K562 (cell line): ENCODE data around the gene PRSS48. TPM values are rescaled to one million over a fixed set of nuclear protein-coding genes. Genes with fewer than 3 reads are reported as not detected.

ENCODE experiments used
- ATAC-seq: fragments of 200-7000 bp; cut with Tn5 transposase; 3 replicates; pipeline ENCODE4 v1.9.1; 2020; ENCODE audit warnings: moderate library complexity
- BruUV-seq: library from RNA; stranded (reverse); fragments of 400-500 nt; replicated peaks from 2 replicates; lab custom pipeline; 2021; lab: Mats Ljungman, UMichigan
- CTCF ChIA-PET: fragments of 300-600 bp; formaldehyde crosslinking; extraction: SDS; loops from one replicate; lab custom pipeline; 2021; ENCODE audit warnings: low intra/inter-chr PET ratio; lab: Yijun Ruan, JAX
- POLR2A ChIA-PET: fragments of 300-600, 350-650 bp; sonication (Branson Sonifier 250); formaldehyde crosslinking; extraction: SDS; loops from one replicate; lab custom pipeline; 2021; ENCODE audit warnings: antibody characterized with exemption, inconsistent platforms; lab: Yijun Ruan, JAX
- DNase-seq, 4 experiments: peaks; one replicate each; pipeline versions ENCODE4 v3.0.0 to v3.0.0-alpha.2; 2011 to 2018; ENCODE audit warnings: low spot score in 3 of 4, mixed read lengths in 3 of 4; ENCODE audit errors: extremely low read depth in 1 of 4
- FAIRE-seq: peaks from 2 replicates; lab custom pipeline; 2011; peaks lifted over from hg19 to GRCh38; lab: Jason Lieb, UNC
- H2AFZ ChIP-seq: 2 replicates; pipeline ENCODE4 v1.6.0; 2011; ENCODE audit warnings: low read depth, low read length, control low read depth, inconsistent platforms
- H3K27ac ChIP-seq: fragments of 200-600 bp; 3 replicates; pipeline ENCODE4 v1.8.0; 2011; ENCODE audit warnings: low read depth, mild to moderate bottlenecking, control low read depth, inconsistent platforms, low read length, moderate library complexity, mixed read lengths; ENCODE audit errors: extremely low read depth
- H3K27me3 ChIP-seq, 2 experiments: fragments of 300-600 bp in 1 of 2; 2 replicates in 1 of 2; 3 replicates in 1 of 2; pipeline versions ENCODE4 v1.6.0 to v1.8.0; 2011; ENCODE audit warnings: inconsistent platforms in 2 of 2, low read length in 2 of 2, mild to moderate bottlenecking in 1 of 2, mixed read lengths in 1 of 2, moderate library complexity in 1 of 2; ENCODE audit not compliant: control insufficient read depth in 2 of 2, insufficient read depth in 2 of 2
- H3K36me3 ChIP-seq: fragments of 300-600 bp; 3 replicates; pipeline ENCODE4 v1.8.0; 2011; ENCODE audit warnings: mild to moderate bottlenecking, low read length, inconsistent platforms; ENCODE audit not compliant: control insufficient read depth, insufficient read depth
- H3K4me1 ChIP-seq, 2 experiments: fragments of 200-600 bp in 1 of 2; replicated peaks in 1 of 2; 2 replicates in 1 of 2; 3 replicates in 1 of 2; pipeline versions ENCODE4 v1.5.1 to v1.8.0; 2011; ENCODE audit warnings: inconsistent platforms in 2 of 2, low read length in 2 of 2, mild to moderate bottlenecking in 1 of 2, mixed read lengths in 1 of 2, moderate library complexity in 1 of 2; ENCODE audit not compliant: control insufficient read depth in 2 of 2, insufficient read depth in 2 of 2
- H3K4me2 ChIP-seq: 2 replicates; pipeline ENCODE4 v1.6.1; 2011; ENCODE audit warnings: low read length, control low read depth, inconsistent platforms, mixed read lengths; ENCODE audit not compliant: insufficient read depth
- H3K4me3 ChIP-seq: fragments of 200-600 bp; sonication (generic), shearing (Covaris generic); 2 replicates; pipeline ENCODE4 v1.5.1; 2016; ENCODE audit warnings: control low read depth, inconsistent platforms
- H3K79me2 ChIP-seq: fragments of 200-600 bp; 3 replicates; pipeline ENCODE4 v1.8.0; 2011; ENCODE audit warnings: low read length, inconsistent platforms; ENCODE audit not compliant: control insufficient read depth, insufficient read depth
- H3K9ac ChIP-seq, 2 experiments: 2 replicates each; pipeline versions ENCODE4 v1.6.0 to v1.6.1; 2011; ENCODE audit warnings: low read depth in 2 of 2, low read length in 2 of 2, control low read depth in 1 of 2, inconsistent platforms in 1 of 2, mild to moderate bottlenecking in 1 of 2, mixed read lengths in 1 of 2; ENCODE audit not compliant: insufficient read depth in 1 of 2
- H3K9me1 ChIP-seq: one replicate; pipeline ENCODE4 v1.6.0; 2011; ENCODE audit warnings: inconsistent platforms, mild to moderate bottlenecking, low read length, moderate library complexity; ENCODE audit not compliant: control insufficient read depth, insufficient read depth
- H3K9me3 ChIP-seq: replicated peaks from 2 replicates; pipeline ENCODE4 v1.5.1; 2011; ENCODE audit warnings: low read depth, low read length, inconsistent platforms; ENCODE audit not compliant: control insufficient read depth, insufficient read depth
- H4K20me1 ChIP-seq: replicated peaks from 2 replicates; pipeline ENCODE4 v1.6.1; 2011; ENCODE audit warnings: low read length, inconsistent platforms, mixed read lengths; ENCODE audit not compliant: control insufficient read depth, insufficient read depth
- BCL6 ChIP-seq: fragments of 250-450 bp; sonication (Bioruptor Pico); IDR thresholded peaks from 2 replicates; pipeline ENCODE4 v1.4.0; 2020
- BMI1 ChIP-seq: fragments of 150-350 bp; IDR thresholded peaks from 2 replicates; pipeline ENCODE4 v1.6.1; 2014; ENCODE audit warnings: low read length
- CBFA2T3 ChIP-seq: fragments of 450-650 bp; IDR thresholded peaks from 2 replicates; pipeline ENCODE4 v1.6.1; 2017
- CCAR2 ChIP-seq: fragments of 200-400 bp; formaldehyde crosslinking; IDR thresholded peaks from 2 replicates; pipeline ENCODE4 v1.6.1; 2017; ENCODE audit warnings: mild to moderate bottlenecking, low read depth, low read length
- EHMT2 ChIP-seq: fragments of 450-650 bp; IDR thresholded peaks from 2 replicates; pipeline ENCODE4 v1.6.1; 2018; ENCODE audit warnings: antibody characterized with exemption
- HOXB6 ChIP-seq: fragments of 250-450 bp; sonication (Bioruptor Pico); IDR thresholded peaks from 2 replicates; pipeline ENCODE4 v1.5.1; 2022; ENCODE audit warnings: mild to moderate bottlenecking, borderline replicate concordance
- MEF2D ChIP-seq: conservative IDR thresholded peaks from 2 replicates; pipeline ENCODE4 v1.6.1; 2016; ENCODE audit warnings: low read depth, missing genetic modification characterization, missing compliant biosample characterization
- MTA1 ChIP-seq: fragments of 450-650 bp; IDR thresholded peaks from 2 replicates; pipeline ENCODE4 v1.6.1; 2017; ENCODE audit warnings: borderline replicate concordance
- NFIC ChIP-seq: fragments of 450-650 bp; IDR thresholded peaks from 2 replicates; pipeline ENCODE4 v1.6.1; 2017; ENCODE audit warnings: mild to moderate bottlenecking, inconsistent platforms
- NR1H2 ChIP-seq: sonication (generic); formaldehyde crosslinking; IDR thresholded peaks from 2 replicates; pipeline ENCODE4 v1.4.0; 2020; ENCODE audit warnings: mild to moderate bottlenecking, missing genetic modification reagents
- POLR2H ChIP-seq: IDR thresholded peaks from 2 replicates; pipeline ENCODE4 v1.6.1; 2016; ENCODE audit warnings: missing genetic modification characterization, low read depth, mild to moderate bottlenecking, control low read depth, missing compliant biosample characterization, moderate library complexity
- STAT6 ChIP-seq: sonication (generic); formaldehyde crosslinking; IDR thresholded peaks from 2 replicates; pipeline ENCODE4 v1.8.1; 2023; ENCODE audit warnings: mild to moderate bottlenecking, missing genetic modification reagents
- TCF3 ChIP-seq: sonication (generic); formaldehyde crosslinking; IDR thresholded peaks from 2 replicates; pipeline ENCODE4 v1.4.0; 2020; ENCODE audit warnings: mild to moderate bottlenecking, missing genetic modification reagents
- ZNF133 ChIP-seq: fragments of 250-450 bp; sonication (Bioruptor Pico); IDR thresholded peaks from 2 replicates; pipeline ENCODE4 v1.4.0; 2020; ENCODE audit warnings: mild to moderate bottlenecking
- ZNF57 ChIP-seq: fragments of 450-650 bp; formaldehyde crosslinking; IDR thresholded peaks from 2 replicates; pipeline ENCODE4 v1.4.0; 2020; ENCODE audit warnings: mild to moderate bottlenecking, moderate library complexity
- ZNF780A ChIP-seq: fragments of 250-450 bp; sonication (Bioruptor Pico); IDR thresholded peaks from 2 replicates; pipeline ENCODE4 v1.5.0; 2021; ENCODE audit warnings: mild to moderate bottlenecking
- WGBS: fragments of 100-300 bp; shearing (Covaris generic); methylation state at CpG from one replicate; pipeline ENCODE4 v1.1.6; 2016; ENCODE audit warnings: low coverage, mixed read lengths; ENCODE audit not compliant: insufficient coverage; ENCODE audit errors: missing lambda C conversion rate; 5-methylcytosine and 5-hydroxymethylcytosine counted together
- in situ Hi-C: fragments of 300-500 bp; cut with MboI; formaldehyde crosslinking; loops from 4 replicates; pipeline ENCODE4 v1.15.0; 2018; ENCODE audit warnings: inconsistent platforms, mixed read lengths
- intact Hi-C: fragments of 100-400 bp; cut with micrococcal nuclease; formaldehyde crosslinking; loops from 2 replicates; pipeline ENCODE4 v1.14.2; 2022
- polyA plus RNA-seq, 8 experiments: library from polyadenylated mRNA; depleted of rRNA in 4 of 8; stranded (reverse) in 5 of 8; unstranded in 3 of 8; fragments of >200 nt; fragmentation: Nextera tagmentation in 2 of 8; fragmentation: Illumina TruSeq in 1 of 8; extraction: Ambion mirVana in 2 of 8; extraction: Trizol in 1 of 8; gene quantifications; 2 replicates each; pipeline versions ENCODE4 v1.2.1 to v1.2.3, GENCODE V29; 2011 to 2014; ENCODE audit warnings: inconsistent platforms in 1 of 8, missing spikeins in 1 of 8
- total RNA-seq, 7 experiments: library from RNA; depleted of rRNA in 6 of 7; stranded (reverse); fragments of >200 nt in 6 of 7; fragmentation: Illumina TruSeq in 2 of 7; extraction: Trizol in 2 of 7; gene quantifications; 2 replicates each; pipeline versions ENCODE4 v1.2.1 to v1.2.3, GENCODE V29; 2011 to 2021; ENCODE audit warnings: low replicate concordance in 1 of 7
- TF ChIP-seq, protein P1 (sequence below): fragments of 250-450 bp; sonication (Bioruptor Pico); IDR thresholded peaks from 2 replicates; pipeline ENCODE4 v1.8.0; 2021; ENCODE audit warnings: mild to moderate bottlenecking, moderate library complexity
- TF ChIP-seq, protein P2 (sequence below): sonication (generic); IDR thresholded peaks from 2 replicates; pipeline ENCODE4 v1.6.1; 2016
- TF ChIP-seq, protein P3 (sequence below): fragments of 250-450 bp; sonication (Bioruptor Pico); IDR thresholded peaks from 2 replicates; pipeline ENCODE4 v1.8.0; 2022; ENCODE audit warnings: inconsistent platforms, mild to moderate bottlenecking, moderate library complexity, borderline replicate concordance

PRSS48 gene
- total and polyA plus RNA-seq, 9 of the 15 experiments (the other 6 are each of a cell fraction or from before 2014, with no cell fraction given), result not detected

DNA sequence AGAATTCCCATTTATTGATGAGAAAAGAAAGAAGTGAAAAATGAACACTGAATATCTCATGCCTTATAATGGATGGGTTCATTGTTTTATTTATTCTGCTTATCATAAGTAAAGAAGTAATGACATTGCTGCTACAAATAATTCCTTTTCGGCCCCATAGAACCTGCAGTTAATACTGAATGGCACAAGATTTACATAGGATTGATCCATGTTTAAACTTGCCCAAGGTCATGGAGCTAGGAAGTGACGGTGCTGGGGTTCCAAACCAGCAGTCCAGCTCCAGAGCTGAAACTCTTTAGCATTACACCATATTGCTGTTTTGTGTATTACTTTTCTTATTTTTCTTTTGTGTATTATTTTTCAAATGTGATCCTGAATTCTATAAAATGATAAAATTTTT is 30.2 kb upstream of the PRSS48 start:
- Histone ChIP-seq H2AFZ (no peak overlapping the region), H3K27ac (no peak overlapping the region), H3K4me2 (no peak overlapping the region), H3K4me1 (no peaks in the 10 kb centered on the region), H3K9ac (no peak overlapping the region), H3K9me3 (no peaks in the 10 kb centered on the region), H3K4me3 (no peak overlapping the region), H3K27me3 (0 out of 5 replicates have a peak, but pooled peaks cover 0 to 2% of the 10 kb centered on the region in 2 experiments), H3K79me2 (no peaks in the 10 kb centered on the region), H4K20me1 (no peaks in the 10 kb centered on the region), H3K9me1 (no peaks in the 10 kb centered on the region), H3K36me3 (no peaks in the 10 kb centered on the region)
- POLR2A ChIA-PET, result interaction anchor here (0.6 kb wide), 1 partner anchor 1539 kb away, joined by 3 read pairs; no protein-coding TSS in a partner anchor
- 0% methylated on average over 2 of the region's 2 CpGs for WGBS
- BruUV-seq, result no TSS peak
- ATAC-seq, result no peak
- in situ Hi-C loops, result no loop called here
- peak; percentile 15 for FAIRE-seq
- DNase-seq, result no peak
- CTCF ChIA-PET, result no interaction called here
- intact Hi-C loops, result no loop called here
- TF ChIP-seq, protein P1, sequence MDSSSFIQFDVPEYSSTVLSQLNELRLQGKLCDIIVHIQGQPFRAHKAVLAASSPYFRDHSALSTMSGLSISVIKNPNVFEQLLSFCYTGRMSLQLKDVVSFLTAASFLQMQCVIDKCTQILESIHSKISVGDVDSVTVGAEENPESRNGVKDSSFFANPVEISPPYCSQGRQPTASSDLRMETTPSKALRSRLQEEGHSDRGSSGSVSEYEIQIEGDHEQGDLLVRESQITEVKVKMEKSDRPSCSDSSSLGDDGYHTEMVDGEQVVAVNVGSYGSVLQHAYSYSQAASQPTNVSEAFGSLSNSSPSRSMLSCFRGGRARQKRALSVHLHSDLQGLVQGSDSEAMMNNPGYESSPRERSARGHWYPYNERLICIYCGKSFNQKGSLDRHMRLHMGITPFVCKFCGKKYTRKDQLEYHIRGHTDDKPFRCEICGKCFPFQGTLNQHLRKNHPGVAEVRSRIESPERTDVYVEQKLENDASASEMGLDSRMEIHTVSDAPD, result no peak
- TF ChIP-seq NFIC (no peak), NR1H2 (CRISPR knock-in tag) (no peak), ZNF780A (no peak), BMI1 (no peak), MTA1 (no peak), ZNF57 (CRISPR knock-in tag) (no peak), TCF3 (CRISPR knock-in tag) (no peak), ZNF133 (CRISPR knock-in tag) (no peak), POLR2H (tag) (no peak), STAT6 (no peak), EHMT2 (no peak), CBFA2T3 (no peak), HOXB6 (no peak), MEF2D (tag) (no peak), CCAR2 (no peak), BCL6 (CRISPR knock-in tag) (no peak)
- TF ChIP-seq, protein P2, sequence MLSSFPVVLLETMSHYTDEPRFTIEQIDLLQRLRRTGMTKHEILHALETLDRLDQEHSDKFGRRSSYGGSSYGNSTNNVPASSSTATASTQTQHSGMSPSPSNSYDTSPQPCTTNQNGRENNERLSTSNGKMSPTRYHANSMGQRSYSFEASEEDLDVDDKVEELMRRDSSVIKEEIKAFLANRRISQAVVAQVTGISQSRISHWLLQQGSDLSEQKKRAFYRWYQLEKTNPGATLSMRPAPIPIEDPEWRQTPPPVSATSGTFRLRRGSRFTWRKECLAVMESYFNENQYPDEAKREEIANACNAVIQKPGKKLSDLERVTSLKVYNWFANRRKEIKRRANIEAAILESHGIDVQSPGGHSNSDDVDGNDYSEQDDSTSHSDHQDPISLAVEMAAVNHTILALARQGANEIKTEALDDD, result no peak
- TF ChIP-seq, protein P3, sequence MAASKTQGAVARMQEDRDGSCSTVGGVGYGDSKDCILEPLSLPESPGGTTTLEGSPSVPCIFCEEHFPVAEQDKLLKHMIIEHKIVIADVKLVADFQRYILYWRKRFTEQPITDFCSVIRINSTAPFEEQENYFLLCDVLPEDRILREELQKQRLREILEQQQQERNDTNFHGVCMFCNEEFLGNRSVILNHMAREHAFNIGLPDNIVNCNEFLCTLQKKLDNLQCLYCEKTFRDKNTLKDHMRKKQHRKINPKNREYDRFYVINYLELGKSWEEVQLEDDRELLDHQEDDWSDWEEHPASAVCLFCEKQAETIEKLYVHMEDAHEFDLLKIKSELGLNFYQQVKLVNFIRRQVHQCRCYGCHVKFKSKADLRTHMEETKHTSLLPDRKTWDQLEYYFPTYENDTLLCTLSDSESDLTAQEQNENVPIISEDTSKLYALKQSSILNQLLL, result no peak
